Epithelial cell of esophagus (primary cell): ENCODE results near the gene ERH.

Experiments
- DNase-seq: peaks from one replicate; pipeline ENCODE4 v3.0.0; 2010; ENCODE audit warnings: low read depth
- H3K4me3 ChIP-seq: 2 replicates; pipeline ENCODE4 v1.5.1; 2011; ENCODE audit warnings: mild to moderate bottlenecking, low read length, control low read depth
- CTCF ChIP-seq: IDR thresholded peaks from 2 replicates; pipeline ENCODE4 v1.5.1; 2011; ENCODE audit warnings: low read depth, mild to moderate bottlenecking, low read length, control low read depth, inconsistent platforms; ENCODE audit not compliant: insufficient read depth; ENCODE audit errors: missing control alignments

The ERH gene

DNA sequence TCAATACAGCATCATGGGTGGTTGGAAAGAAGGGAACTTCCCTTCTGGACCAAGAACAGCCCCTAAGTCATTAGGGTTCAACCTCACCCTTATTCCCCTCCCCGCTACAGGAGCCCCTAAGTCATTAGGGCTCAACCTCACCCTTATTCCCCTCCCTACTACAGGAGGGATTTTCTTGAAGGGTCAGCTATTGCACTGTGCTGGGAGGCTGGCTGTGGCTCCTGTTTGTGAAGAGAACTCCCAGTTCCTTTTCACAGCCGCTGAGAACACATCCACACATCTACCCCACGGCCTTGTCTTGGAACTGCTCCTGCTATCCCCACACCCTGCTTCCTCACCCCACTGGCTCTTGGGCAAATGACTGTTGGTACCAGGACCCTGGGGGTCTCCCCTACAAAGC is 44.9 kb downstream of the ERH start:
- no peak overlapping the region for H3K4me3 ChIP-seq
- TF ChIP-seq CTCF: no peak
- DNase-seq: no peak

- no peak for DNase-seq
- H3K4me3 ChIP-seq: no peak overlapping the region
- no peak for TF ChIP-seq CTCF
Measured at GRCh38 chr14:69351911-69352310, 46.2 kb downstream of the ERH start.

GRCh38 chr14:69351385-69351784 is 46.7 kb downstream of the ERH start:
- no peak overlapping the region for H3K4me3 ChIP-seq
- peak; percentile 12 for DNase-seq
- no peak for TF ChIP-seq CTCF

DNA sequence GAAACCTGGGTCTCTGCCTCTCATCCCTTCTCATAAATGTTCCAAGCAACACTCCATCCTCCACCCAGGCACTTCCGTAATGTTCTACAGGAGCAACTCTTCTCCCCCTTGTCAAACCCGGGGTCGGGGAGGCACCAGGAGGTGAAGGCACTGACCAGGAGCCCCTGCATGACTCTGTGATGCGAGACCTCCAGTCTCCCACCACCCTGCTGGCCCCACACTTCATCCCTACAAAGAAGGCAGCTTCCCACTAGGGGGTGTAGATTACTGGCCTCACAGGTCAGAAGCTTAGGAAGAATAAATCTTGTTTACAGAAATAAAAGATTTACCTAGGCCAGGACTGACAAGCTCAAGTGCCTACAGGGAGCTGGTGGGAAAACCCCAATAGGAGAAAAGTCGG is 47.2 kb downstream of the ERH start:
- no peak overlapping the region for H3K4me3 ChIP-seq
- DNase-seq: no peak
- TF ChIP-seq CTCF: no peak

GRCh38 chr14:69349091-69349777 is 48.9 kb downstream of the ERH start:
- no peak for DNase-seq
- no peak for TF ChIP-seq CTCF
- H3K4me3 ChIP-seq: no peak overlapping the region

GRCh38 chr14:69346710-69347109 is 51.4 kb downstream of the ERH start:
- H3K4me3 ChIP-seq: no peak overlapping the region
- peak; percentile 15 for DNase-seq
- peak; percentile 54 for TF ChIP-seq CTCF

DNA sequence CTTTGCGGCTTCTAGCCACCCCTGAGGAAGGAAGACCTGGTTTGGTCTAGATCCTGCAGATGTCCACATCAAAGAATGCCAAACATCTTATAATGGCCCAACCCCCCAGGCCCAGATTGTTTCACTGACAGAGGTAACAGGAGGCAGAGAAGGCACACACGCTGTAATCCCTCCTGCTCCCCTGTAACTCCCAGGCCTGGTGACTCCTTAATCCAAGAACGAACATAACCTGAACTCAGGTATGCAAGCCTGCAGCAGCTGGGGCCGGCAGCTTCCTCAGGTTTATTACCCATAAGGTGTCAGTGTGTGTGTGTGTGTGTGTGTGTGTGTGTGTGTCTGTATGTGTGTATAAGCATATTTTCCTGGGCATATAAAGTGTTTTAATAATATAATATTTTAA is 52.7 kb downstream of the ERH start:
- no peak for DNase-seq
- H3K4me3 ChIP-seq: no peak overlapping the region
- TF ChIP-seq CTCF: no peak
